ENCODE data around the gene DNAJC7. TPM values are rescaled to one million over a fixed set of nuclear protein-coding genes. Genes with fewer than 3 reads are reported as not detected.

The DNAJC7 gene
- total RNA-seq, 4 donors from 2014 or later, result 48.8 to 85.5 (median 63.7) TPM

DNA sequence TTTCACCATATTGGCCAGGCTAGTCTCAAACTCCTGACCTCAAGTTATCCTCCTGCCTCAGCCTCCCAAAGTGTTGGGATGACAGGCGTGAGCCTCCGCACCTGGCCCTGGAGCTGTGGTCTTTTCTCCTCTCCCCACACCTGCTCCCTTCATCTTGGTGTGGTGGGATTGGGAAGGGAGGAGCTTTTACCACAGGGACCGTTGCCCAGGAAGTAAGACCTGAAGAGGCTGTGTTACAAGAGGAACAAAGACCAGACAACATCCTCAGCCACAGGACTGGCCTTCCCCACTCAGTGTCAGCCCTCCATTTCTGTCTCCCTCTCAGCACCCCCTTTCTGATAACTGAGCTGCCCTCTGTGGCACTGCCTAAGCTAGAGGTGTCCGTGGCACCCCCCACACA lies 42.6 kb upstream of the DNAJC7 start:
- intact Hi-C loops (cut with DNase I; ENCODE audit: low total_unique reads), result no loop called here
- TF ChIP-seq POLR2A (IDR thresholded peaks at IDR 0.05) (no peak), CTCF (IDR thresholded peaks at IDR 0.05) (no peak)
- WGBS, 2 donors, result 61 to 75% methylated on average over 4 of the region's 4 CpGs
- no peak overlapping the region for H3K4me3 ChIP-seq (ENCODE audit: low read depth, poor library complexity, severe bottlenecking)
- no peak for DNase-seq (ENCODE audit: low spot score in 2 of 2)

GRCh38 chr17:42058063-42058462 lies 40.8 kb upstream of the DNAJC7 start:
- TF ChIP-seq POLR2A (IDR thresholded peaks at IDR 0.05) (no peak), CTCF (IDR thresholded peaks at IDR 0.05) (no peak)
- intact Hi-C loops (cut with DNase I; ENCODE audit: low total_unique reads), result no loop called here
- WGBS, 2 donors, result 67 to 93% methylated on average over 3 to 7 of the region's 7 CpGs
- no peak overlapping the region for H3K4me3 ChIP-seq (ENCODE audit: low read depth, poor library complexity, severe bottlenecking)
- no peak for DNase-seq (ENCODE audit: low spot score in 2 of 2)

GRCh38 chr17:42056635-42057034 lies 39.4 kb upstream of the DNAJC7 start:
- WGBS, 2 donors, result 73 to 80% methylated on average over 3 of the region's 3 CpGs
- intact Hi-C loops (cut with DNase I; ENCODE audit: low total_unique reads), result no loop called here
- TF ChIP-seq CTCF (IDR thresholded peaks at IDR 0.05) (no peak), POLR2A (IDR thresholded peaks at IDR 0.05) (no peak)
- no peak overlapping the region for H3K4me3 ChIP-seq (ENCODE audit: low read depth, poor library complexity, severe bottlenecking)
- DNase-seq (ENCODE audit: low spot score in 2 of 2), result no peak

DNA sequence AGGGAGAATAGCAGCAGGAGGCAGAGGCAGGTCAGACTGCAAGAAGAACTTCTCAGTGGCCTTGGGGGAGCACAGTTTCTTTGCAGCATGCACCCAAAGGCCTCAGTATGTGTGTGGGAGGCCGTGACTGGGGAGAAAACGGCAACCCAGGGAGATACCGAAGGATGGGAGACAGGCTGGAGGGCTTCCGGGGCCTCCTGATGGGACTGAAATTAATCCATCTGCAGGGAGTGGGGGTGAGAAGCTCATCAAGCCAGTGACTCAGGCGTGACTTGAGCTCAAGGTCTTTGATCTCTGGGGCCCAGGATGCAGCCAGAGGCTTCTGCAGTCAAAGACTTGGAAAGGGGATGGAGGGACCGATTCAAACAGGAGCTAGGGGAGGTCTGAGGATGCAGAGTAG lies 38.3 kb upstream of the DNAJC7 start:
- TF ChIP-seq POLR2A (IDR thresholded peaks at IDR 0.05) (no peak), CTCF (IDR thresholded peaks at IDR 0.05) (no peak)
- intact Hi-C loops (cut with DNase I; ENCODE audit: low total_unique reads), result no loop called here
- WGBS, 2 donors, result 53 to 64% methylated on average over 6 of the region's 6 CpGs
- no peak overlapping the region for H3K4me3 ChIP-seq (ENCODE audit: low read depth, poor library complexity, severe bottlenecking)
- DNase-seq (ENCODE audit: low spot score in 2 of 2), result no peak

DNA sequence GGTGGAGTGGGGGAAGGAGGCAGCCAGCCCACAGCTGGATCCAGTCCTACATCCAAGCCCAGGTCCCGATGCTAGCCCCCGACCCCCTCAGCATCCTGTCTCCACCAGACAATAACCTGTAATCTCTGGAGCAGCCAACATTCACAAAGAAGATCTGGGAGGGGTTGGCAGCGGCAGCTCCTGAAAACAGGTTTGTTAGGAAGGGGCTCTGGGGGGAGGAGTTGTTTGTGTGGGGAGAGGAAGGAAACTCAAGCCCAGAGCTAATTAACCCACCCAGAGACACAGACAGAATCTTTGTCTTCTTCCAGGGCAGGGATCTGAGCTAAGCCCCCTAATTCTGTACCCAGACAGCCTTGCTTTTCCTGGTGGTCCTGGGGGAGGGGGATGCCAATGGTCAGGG lies 37.8 kb upstream of the DNAJC7 start:
- intact Hi-C loops (cut with DNase I; ENCODE audit: low total_unique reads), result no loop called here

More for the DNA sequence above, 37.8 kb upstream of the DNAJC7 start:
- 27 to 35% methylated on average over 3 of the region's 3 CpGs for WGBS, 2 donors
- no peak for DNase-seq (ENCODE audit: low spot score in 2 of 2)
- TF ChIP-seq POLR2A (IDR thresholded peaks at IDR 0.05) (no peak), CTCF (IDR thresholded peaks at IDR 0.05) (no peak)
- no peak overlapping the region for H3K4me3 ChIP-seq (ENCODE audit: low read depth, poor library complexity, severe bottlenecking)

All from lower leg skin (tissue), 4 donors.